K562 (cell line): ENCODE data around the gene CBX3. TPM values are rescaled to one million over a fixed set of nuclear protein-coding genes. Genes with fewer than 3 reads are reported as not detected.
A peak's percentile ranks its signal among the peaks of the same experiment; 100 is the strongest.

Source experiments
- CREM ChIP-seq: IDR thresholded peaks from 2 replicates; pipeline ENCODE4 v1.6.1; 2014; ENCODE audit warnings: antibody characterized with exemption, low read depth
- HOXB6 ChIP-seq: fragments of 250-450 bp; sonication (Bioruptor Pico); IDR thresholded peaks from 2 replicates; pipeline ENCODE4 v1.5.1; 2022; ENCODE audit warnings: mild to moderate bottlenecking, borderline replicate concordance
- MED1 ChIP-seq: sonication (generic); formaldehyde crosslinking; IDR thresholded peaks from 2 replicates; pipeline ENCODE4 v1.8.1; 2023; ENCODE audit warnings: missing genetic modification reagents, borderline replicate concordance
- MTA1 ChIP-seq: fragments of 450-650 bp; IDR thresholded peaks from 2 replicates; pipeline ENCODE4 v1.6.1; 2017; ENCODE audit warnings: borderline replicate concordance
- PCBP2 ChIP-seq: fragments of 200-400 bp; formaldehyde crosslinking; IDR thresholded peaks from 2 replicates; pipeline ENCODE4 v1.6.1; 2018; ENCODE audit warnings: low read length, low read depth, mild to moderate bottlenecking, moderate library complexity; ENCODE audit not compliant: poor library complexity, severe bottlenecking
- SMAD3 ChIP-seq: fragments of 450-650 bp; formaldehyde crosslinking; conservative IDR thresholded peaks from 2 replicates; pipeline ENCODE4 v1.4.0; 2020; ENCODE audit warnings: mild to moderate bottlenecking
- ZBTB40 ChIP-seq, 2 experiments: fragments of 450-650 bp in 1 of 2; sonication (generic) in 1 of 2; formaldehyde crosslinking in 1 of 2; IDR thresholded peaks; 2 replicates each; pipeline versions ENCODE4 v1.7.1 to v1.9.0; 2016 to 2022; ENCODE audit warnings: inconsistent platforms in 1 of 2, mild to moderate bottlenecking in 1 of 2, missing genetic modification reagents in 1 of 2
- ZKSCAN8 ChIP-seq: fragments of 200-800 bp; sonication (Bioruptor generic); IDR thresholded peaks from 2 replicates; pipeline ENCODE4 v1.6.1; 2016; ENCODE audit warnings: missing genetic modification characterization, missing compliant biosample characterization
- ZNF174 ChIP-seq: fragments of 250-450 bp; sonication (Bioruptor Pico); IDR thresholded peaks from 2 replicates; pipeline ENCODE4 v1.4.0; 2020; ENCODE audit warnings: mild to moderate bottlenecking
- polyA plus RNA-seq, 8 experiments: library from polyadenylated mRNA; depleted of rRNA in 4 of 8; stranded (reverse) in 5 of 8; unstranded in 3 of 8; fragments of >200 nt; fragmentation: Nextera tagmentation in 2 of 8; fragmentation: Illumina TruSeq in 1 of 8; extraction: Ambion mirVana in 2 of 8; extraction: Trizol in 1 of 8; gene quantifications; 2 replicates each; pipeline versions ENCODE4 v1.2.1 to v1.2.3, GENCODE V29; 2011 to 2014; ENCODE audit warnings: inconsistent platforms in 1 of 8, missing spikeins in 1 of 8
- total RNA-seq, 7 experiments: library from RNA; depleted of rRNA in 6 of 7; stranded (reverse); fragments of >200 nt in 6 of 7; fragmentation: Illumina TruSeq in 2 of 7; extraction: Trizol in 2 of 7; gene quantifications; 2 replicates each; pipeline versions ENCODE4 v1.2.1 to v1.2.3, GENCODE V29; 2011 to 2021; ENCODE audit warnings: low replicate concordance in 1 of 7
- TF ChIP-seq, protein P1 (sequence below): sonication (generic); formaldehyde crosslinking; IDR thresholded peaks from 2 replicates; pipeline ENCODE4 v1.8.0; 2023; ENCODE audit warnings: missing genetic modification reagents, mild to moderate bottlenecking, borderline replicate concordance
- TF ChIP-seq, protein P2 (sequence below): fragments of 450-650 bp; formaldehyde crosslinking; IDR thresholded peaks from 2 replicates; pipeline ENCODE4 v1.4.0; 2020; ENCODE audit warnings: mild to moderate bottlenecking

CBX3 gene
- total and polyA plus RNA-seq, 9 of the 15 experiments (the other 6 are each of a cell fraction or from before 2014, with no cell fraction given) = 198 to 413 (median 328) TPM

DNA sequence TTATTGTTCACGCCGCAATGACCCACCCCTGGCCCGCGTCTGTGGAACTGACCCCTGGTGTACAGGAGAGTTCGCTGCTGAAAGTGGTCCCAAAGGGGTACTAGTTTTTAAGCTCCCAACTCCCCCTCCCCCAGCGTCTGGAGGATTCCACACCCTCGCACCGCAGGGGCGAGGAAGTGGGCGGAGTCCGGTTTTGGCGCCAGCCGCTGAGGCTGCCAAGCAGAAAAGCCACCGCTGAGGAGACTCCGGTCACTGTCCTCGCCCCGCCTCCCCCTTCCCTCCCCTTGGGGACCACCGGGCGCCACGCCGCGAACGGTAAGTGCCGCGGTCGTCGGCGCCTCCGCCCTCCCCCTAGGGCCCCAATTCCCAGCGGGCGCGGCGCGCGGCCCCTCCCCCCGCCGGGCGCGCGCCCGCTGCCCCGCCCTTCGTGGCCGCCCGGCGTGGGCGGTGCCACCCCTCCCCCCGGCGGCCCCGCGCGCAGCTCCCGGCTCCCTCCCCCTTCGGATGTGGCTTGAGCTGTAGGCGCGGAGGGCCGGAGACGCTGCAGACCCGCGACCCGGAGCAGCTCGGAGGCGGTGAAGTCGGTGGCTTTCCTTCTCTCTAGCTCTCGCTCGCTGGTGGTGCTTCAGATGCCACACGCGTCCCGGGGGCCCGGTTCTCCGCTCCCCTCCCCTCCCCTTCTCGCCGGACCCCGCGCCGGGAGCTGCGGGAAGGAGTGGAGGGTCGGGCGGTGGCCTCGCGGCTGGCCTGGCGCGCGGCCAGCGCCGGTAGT lies at the start of gene CBX3 (continued):
- TF ChIP-seq HOXB6 (no peak), CREM (peak; percentile 52; the same call in 1 of the 2 replicates), ZKSCAN8 (CRISPR knock-in tag) (no peak), MTA1 (no peak), ZNF174 (CRISPR knock-in tag) (no peak), SMAD3 (CRISPR knock-in tag) (no peak), MED1 (CRISPR knock-in tag) (no peak), ZBTB40 (IDR thresholded peaks at IDR 0.05) (no peak; the same call in 1 of the 2 replicates), ZBTB40 (CRISPR knock-in tag; IDR thresholded peaks at IDR 0.05) (no peak), PCBP2 (no peak)
- TF ChIP-seq, protein P1, sequence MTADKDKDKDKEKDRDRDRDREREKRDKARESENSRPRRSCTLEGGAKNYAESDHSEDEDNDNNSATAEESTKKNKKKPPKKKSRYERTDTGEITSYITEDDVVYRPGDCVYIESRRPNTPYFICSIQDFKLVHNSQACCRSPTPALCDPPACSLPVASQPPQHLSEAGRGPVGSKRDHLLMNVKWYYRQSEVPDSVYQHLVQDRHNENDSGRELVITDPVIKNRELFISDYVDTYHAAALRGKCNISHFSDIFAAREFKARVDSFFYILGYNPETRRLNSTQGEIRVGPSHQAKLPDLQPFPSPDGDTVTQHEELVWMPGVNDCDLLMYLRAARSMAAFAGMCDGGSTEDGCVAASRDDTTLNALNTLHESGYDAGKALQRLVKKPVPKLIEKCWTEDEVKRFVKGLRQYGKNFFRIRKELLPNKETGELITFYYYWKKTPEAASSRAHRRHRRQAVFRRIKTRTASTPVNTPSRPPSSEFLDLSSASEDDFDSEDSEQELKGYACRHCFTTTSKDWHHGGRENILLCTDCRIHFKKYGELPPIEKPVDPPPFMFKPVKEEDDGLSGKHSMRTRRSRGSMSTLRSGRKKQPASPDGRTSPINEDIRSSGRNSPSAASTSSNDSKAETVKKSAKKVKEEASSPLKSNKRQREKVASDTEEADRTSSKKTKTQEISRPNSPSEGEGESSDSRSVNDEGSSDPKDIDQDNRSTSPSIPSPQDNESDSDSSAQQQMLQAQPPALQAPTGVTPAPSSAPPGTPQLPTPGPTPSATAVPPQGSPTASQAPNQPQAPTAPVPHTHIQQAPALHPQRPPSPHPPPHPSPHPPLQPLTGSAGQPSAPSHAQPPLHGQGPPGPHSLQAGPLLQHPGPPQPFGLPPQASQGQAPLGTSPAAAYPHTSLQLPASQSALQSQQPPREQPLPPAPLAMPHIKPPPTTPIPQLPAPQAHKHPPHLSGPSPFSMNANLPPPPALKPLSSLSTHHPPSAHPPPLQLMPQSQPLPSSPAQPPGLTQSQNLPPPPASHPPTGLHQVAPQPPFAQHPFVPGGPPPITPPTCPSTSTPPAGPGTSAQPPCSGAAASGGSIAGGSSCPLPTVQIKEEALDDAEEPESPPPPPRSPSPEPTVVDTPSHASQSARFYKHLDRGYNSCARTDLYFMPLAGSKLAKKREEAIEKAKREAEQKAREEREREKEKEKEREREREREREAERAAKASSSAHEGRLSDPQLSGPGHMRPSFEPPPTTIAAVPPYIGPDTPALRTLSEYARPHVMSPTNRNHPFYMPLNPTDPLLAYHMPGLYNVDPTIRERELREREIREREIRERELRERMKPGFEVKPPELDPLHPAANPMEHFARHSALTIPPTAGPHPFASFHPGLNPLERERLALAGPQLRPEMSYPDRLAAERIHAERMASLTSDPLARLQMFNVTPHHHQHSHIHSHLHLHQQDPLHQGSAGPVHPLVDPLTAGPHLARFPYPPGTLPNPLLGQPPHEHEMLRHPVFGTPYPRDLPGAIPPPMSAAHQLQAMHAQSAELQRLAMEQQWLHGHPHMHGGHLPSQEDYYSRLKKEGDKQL (CRISPR knock-in tag) = no peak
- TF ChIP-seq, protein P2, sequence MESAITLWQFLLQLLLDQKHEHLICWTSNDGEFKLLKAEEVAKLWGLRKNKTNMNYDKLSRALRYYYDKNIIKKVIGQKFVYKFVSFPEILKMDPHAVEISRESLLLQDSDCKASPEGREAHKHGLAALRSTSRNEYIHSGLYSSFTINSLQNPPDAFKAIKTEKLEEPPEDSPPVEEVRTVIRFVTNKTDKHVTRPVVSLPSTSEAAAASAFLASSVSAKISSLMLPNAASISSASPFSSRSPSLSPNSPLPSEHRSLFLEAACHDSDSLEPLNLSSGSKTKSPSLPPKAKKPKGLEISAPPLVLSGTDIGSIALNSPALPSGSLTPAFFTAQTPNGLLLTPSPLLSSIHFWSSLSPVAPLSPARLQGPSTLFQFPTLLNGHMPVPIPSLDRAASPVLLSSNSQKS (CRISPR knock-in tag) = no peak
